Measurements from ENCODE around the gene TIAL1.

GRCh38 chr10:119644994-119645393 lies 48.2 kb upstream of the TIAL1 start:
- TF ChIP-seq CTCF (conservative IDR thresholded peaks at IDR 0.05) (no peak), ZFX (IDR thresholded peaks at IDR 0.05) (no peak)

All from C4-2B (cell line).